Measurements from ENCODE around the gene ZNRF3. TPM values are rescaled to one million over a fixed set of nuclear protein-coding genes. Genes with fewer than 3 reads are reported as not detected.
"Not testable (repeated sequence)": the region's sequence is repeated elsewhere in the genome, so short reads cannot be mapped to it uniquely, and the experiment has no call there.

ZNRF3 gene
- total RNA-seq, 1 donor from 2014 or later = 2.0 TPM

DNA sequence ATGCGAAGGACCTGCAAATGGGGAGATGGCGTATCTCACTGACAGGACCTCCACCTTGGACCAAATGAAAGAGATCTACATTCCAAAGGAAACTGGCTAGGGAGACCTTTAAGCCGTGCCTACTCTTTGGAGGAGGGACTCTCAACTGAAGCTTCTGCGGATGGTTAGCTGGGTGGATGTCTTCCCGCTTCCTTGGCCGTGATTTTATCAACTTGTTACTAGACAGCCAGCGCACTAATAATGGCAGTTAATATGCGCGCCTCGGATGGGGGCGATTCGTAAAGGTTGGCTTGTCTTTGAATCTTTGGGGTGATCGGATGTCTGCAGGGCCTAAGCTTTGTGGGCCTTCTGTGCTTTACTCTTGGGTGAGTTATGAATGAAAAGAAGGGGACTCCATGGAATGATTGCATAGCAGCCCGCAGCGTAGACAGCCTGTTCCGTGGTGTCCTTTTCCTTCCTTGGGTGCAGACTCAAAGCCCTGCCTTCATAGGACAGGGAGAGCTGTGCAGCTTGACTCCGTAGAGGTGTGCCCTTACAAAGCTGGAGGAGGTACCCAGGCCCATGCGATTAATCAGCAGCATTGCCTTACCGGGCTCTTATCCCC lies 1.5 kb downstream of the ZNRF3 start:
- DNase-seq (ENCODE audit: low read depth in 2 of 2) = no peak

DNA sequence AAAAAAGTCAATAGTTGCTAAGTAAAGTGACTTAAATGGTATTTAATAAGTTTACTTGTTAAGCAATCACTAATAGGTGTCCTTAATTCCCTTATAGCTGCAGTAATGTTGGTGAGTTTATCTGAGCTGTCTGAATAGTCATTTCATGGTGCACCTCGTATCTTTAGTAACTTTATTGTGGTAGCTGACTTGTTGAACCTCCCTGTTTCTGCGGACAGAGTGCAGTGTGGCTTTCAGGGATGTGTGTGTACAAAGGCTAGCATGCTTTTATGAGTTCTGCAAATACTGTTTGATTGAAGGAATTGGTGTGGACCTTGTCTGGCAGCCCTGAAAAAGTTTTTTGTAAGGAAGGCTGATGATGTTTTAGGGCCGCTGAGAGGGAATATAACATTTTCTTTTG lies 2.6 kb downstream of the ZNRF3 start:
- DNase-seq (ENCODE audit: low read depth in 2 of 2) = no peak

DNA sequence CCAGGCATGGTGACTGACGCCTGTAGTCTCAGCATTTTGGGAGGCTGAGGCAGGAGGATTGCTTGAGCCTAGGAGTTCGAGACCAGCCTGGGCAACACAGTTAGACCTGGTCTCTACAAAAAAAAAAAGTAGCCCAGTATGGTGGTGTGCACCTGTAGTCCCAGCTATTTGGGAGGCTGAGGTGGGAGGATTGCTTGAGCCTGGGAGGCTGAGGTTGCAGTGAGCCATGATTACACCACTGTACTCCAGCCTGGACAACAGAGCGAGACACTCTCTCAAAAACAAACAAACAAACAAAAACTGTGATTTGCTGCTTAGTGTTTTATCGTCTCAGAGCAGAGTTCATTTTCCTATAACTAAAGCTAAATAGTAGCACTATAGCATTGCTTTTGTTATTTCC lies 3.3 kb downstream of the ZNRF3 start:
- not testable (repeated sequence) for DNase-seq (ENCODE audit: low read depth in 2 of 2)

DNA sequence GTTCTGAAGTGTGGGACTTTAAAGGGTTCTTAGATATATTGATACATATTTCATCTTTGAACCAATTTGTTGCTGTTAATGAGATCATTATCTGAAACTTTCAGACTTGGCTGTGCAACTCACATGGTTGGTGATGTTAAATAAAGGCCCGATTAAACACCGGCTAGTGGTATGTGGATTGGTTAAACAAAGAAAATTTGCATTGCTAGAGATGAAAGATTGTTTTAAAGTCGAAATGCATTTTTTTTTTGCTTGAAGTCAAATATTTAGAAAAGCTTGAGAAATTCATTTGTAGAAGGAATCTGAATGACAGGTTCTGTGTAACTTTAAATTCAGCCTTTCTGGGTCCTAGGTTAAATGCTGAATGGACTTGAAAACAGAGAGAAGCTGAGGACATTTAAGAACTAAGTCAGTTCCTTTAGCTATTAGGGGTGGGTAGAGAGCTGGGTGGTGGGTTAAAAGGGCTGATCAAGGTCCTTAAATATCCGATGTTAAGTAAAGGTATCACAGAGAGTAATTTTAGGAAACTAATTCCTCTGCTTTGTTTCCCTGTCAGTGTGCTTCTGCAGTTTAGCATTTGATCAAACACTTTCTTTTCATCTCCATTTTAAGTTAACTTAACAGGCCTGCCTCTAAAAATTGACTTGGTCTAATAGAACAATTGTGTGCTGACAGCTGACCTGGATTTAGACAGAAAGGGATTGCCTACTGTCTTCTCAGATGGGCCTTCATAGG lies 4.5 kb downstream of the ZNRF3 start:
- DNase-seq (ENCODE audit: low read depth in 2 of 2) = no peak

DNA sequence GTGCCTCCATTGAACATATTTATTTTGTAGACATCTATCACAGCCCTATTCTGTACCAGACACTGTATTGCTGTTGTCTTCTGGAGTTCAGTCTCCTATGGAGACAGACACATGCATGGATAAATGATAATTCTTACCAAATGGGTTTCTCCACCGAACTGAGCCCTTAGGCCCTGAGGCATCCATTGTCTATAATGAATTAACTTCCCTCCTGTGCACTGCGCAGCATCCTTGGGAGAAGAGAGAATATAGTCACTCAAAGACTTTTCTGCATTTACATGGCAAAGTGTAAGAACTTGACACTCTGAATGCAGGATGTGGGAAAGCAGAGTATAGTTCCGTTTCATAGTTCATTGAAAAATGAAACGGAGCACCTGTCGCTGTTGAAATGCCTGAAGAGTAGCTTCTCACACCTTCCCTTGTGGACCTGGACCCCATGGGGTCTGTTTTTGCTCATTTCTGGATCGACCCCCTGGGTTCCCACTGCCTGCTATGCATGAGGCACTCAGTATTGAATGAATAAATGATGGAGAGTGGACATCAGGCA lies 6.2 kb downstream of the ZNRF3 start:
- DNase-seq (ENCODE audit: low read depth in 2 of 2) = no peak

DNA sequence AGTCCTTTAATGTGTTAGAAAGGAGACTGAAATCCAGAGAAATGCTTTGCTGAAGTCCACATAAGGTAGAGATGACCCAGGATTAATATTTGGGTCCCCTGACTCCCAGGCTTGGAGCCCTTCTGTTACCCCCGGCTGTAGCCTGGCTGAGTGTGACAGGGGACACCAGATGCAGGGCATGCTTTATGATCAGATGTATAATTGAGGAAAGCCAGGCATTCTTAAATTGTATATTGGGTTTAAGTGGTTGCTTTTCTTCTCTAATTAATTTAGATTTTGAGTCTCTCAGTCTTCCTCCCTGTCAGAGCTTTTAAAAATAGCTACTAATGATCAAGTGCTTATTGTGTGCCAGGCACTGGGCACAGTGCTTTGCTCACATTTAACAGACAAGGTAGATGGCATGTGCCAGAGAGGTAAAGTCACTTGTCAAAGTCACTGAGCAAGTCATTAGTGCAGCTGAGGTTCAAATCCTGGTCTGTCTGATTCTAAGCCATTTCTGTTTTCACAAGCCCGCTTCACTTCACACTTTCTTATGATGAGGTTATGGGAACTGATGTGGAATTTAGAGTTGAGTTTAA lies 7.9 kb downstream of the ZNRF3 start:
- DNase-seq (ENCODE audit: low read depth in 2 of 2) = no peak

DNA sequence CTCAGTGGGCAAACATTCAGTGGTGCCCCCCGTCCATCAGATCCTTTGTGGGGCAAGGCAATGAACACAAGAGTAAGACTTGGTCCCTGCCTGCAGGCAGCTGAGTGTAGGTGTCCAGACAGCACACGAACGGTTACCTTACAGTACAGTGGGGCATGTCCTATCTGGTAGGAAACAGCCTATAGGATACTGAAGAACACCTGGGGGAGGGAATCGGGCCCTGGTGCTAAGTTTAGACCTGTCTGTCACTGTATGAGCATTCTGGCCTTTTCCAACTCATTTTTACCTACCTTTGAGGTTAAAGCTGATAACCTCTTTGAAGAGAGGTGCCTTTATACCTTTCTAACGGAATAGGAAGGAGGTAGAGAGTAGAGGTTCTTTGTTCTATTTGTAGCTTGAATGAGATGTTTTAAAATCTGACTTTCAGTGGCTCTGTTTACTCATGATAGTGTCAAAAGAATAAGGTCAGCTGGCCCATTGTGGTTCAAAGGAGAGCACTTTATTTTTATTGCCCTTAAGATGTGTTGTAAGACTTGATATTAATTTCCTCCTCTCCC lies 8.9 kb downstream of the ZNRF3 start:
- no peak for DNase-seq (ENCODE audit: low read depth in 2 of 2)

DNA sequence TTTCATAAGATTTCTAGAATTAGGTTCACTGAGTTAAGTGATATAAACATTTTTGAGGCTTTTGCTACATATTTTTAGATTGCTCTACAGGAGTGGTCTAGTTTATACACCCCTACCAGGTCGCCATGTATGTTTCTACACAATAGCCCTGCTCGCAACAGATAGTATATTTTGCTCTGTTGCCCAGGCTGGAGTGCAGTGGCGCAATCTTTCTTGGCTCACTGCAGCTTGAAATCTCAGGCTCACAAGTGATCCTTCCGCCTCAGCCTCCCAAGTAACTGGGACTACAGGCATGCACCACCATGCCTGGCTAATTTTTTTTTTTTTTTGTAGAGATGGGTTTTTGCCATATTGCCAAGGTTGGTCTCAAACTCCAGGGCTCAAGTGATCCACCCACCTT lies 10.4 kb downstream of the ZNRF3 start:
- DNase-seq (ENCODE audit: low read depth in 2 of 2) = no peak

DNA sequence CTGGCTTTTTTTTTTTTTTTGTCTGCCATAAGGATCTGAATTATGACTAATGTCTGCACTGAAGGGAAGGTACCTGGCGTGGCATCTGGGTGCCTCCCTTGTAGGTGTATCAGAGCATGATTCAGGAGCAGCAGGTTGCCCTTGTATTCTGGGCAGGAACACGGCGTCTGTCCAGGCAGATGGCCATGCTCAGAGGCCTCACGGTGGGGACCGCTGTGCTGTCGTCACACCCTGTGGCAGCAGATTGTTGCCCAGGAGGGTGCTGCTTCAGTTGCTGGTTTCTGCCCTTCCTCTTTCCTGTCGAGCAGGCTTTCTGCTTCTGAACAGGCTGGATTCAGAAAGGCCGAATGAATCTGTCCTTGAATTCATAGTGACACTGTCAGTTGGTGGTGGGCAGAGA lies 11.0 kb downstream of the ZNRF3 start:
- DNase-seq (ENCODE audit: low read depth in 2 of 2) = no peak

DNA sequence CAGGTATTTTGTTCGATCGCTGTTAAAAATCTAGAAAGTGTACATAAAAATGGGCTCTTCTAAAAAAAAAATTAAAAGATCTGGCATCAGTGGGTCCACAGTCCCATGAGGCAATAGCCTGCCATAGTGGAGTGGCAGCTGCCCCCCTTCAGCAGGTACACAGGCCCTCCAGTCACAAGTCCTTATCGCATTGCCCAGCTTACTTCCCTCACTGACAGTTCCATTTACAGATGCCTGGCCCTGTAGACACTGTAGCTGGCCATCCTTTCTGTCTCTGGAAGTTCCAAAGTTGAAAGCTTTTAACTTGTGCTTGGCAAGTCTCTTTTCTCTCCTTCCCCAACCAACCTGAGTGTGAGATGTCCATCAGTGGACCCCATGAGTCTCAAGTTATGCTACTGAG lies 11.4 kb downstream of the ZNRF3 start:
- DNase-seq (ENCODE audit: low read depth in 2 of 2) = no peak

DNA sequence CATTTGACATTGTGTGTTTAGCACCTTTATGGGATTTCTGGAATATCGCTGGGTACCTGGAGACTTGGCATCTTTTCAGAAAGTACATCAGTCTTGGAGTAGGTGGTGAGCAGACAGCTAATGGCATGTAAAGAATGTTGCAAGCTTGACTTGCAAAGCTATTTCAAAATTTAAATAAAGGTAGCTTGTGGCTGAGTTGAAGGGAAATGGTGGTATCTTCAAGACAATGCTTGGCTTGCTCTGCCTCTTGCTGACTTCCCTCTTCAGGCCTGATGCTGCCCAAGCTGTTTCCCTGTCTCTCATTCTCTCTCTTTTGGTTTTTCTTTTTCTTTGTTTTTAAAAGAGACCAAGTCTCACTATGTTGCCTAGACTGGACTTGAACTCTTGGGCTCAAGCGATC lies 13.2 kb downstream of the ZNRF3 start:
- no peak for DNase-seq (ENCODE audit: low read depth in 2 of 2)

DNA sequence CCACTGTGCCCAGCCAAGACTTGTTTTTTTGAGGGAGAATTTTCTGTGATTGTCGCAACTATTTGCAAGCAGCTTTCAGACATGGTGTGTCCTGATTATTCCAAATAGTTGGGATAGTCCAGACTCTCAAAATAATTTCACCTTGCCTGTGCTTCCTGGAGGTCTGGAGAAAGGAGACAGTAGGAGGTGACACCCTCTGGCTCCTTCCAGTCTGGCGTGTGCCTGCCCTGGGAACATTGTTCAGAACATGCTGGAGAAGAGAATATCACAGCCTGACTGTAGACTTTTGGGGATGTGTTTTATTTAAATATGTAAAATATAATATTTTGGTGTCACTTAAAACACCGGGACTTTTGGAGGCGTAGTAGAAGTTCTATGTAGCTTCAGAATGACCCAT lies 14.9 kb downstream of the ZNRF3 start:
- DNase-seq (ENCODE audit: low read depth in 2 of 2) = no peak

DNA sequence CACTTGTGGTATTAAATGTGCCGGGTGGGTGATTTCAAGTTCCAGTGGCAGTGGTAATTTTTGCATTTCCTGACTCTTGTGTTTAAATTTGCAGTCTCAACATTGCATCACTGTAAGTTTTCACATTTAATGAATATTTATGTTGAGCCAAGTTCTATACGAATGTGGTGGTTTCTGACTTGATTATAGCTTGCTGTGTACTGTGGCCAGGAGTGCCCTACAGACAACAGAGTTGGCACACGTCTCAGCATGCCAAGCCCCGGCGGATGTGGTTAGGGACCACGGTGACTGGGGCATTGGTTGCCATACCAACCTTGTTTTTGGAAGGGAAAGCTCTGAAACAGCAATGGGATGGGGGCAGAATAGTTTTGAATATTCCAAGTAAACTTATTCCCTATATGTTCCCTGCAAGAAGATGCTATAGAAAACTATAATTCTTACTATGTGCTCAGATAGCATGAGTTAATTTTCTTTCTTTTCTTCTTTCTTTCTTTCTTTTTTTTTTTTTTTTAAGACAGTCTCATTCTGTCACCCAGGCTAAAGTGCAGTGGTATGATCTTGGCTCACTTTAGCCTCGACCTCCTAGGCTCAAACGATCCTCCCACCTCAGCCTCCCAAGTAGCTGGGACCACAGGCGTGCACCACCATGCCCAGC lies 16.0 kb downstream of the ZNRF3 start:
- no peak for DNase-seq (ENCODE audit: low read depth in 2 of 2)

DNA sequence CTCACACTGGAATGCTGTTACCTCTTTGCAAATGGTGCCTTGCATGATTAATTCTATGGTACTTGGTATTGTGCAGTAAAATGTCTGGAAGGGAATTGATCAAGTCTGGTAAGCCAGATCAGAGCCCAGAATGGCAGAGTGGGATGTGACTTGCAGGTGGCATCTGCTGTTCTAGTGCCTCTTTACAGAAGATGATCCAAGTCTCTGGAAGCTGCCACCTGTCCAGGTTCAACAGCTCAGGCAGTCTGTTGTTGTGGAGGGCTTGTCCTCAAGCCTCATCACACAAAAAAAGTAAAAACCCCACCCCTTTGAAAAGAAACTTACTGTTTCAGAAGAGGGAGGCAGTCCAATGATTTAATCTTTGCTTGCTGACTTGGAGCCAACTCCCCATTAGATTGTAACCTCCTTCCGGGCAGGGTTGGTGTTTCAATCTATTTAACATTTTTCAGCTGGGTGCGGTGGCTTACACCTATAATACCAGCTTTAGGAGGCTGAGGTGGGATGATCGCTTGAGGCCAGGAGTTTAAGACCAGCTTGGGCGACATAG lies 17.1 kb downstream of the ZNRF3 start:
- DNase-seq (ENCODE audit: low read depth in 2 of 2) = no peak

DNA sequence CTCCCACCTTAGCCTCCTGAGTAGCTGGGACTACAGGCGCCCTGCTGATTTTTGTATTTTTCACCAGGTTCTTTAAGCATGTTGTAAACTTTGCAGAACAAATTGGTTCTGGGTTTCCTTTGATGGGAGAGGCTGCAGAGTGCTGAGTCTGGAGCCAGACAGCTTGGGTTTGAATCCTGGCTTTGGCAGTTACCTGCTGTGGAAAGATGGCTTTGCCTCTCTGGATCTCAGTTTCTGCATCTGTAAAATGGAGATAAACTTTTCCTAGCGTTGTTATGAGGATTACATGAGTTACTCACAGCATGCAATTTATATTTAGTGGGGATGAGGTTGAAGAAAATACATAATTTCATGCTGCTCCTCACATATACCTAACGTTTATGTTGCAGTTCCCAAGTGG lies 19.1 kb downstream of the ZNRF3 start:
- DNase-seq (ENCODE audit: low read depth in 2 of 2) = no peak

DNA sequence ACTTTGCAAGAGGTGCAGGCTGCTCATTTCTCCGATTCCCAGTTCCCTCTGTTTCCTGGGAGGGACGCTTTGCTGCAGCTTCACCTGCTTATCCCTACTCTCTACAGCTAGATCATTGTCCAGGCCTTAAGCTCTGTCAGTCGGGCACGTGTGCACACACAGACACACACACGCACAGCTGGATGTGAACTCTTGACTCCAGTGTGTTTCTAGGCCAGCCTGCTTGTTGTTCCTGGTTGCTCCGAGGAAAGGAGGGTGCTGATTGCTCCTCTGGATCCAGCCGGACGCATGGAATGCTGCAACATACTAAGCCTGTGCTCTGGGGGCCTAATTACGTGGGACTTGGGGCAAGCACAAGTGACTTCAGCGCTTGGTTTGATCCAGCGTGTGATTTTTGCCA lies 19.7 kb downstream of the ZNRF3 start:
- DNase-seq (ENCODE audit: low read depth in 2 of 2) = no peak

DNA sequence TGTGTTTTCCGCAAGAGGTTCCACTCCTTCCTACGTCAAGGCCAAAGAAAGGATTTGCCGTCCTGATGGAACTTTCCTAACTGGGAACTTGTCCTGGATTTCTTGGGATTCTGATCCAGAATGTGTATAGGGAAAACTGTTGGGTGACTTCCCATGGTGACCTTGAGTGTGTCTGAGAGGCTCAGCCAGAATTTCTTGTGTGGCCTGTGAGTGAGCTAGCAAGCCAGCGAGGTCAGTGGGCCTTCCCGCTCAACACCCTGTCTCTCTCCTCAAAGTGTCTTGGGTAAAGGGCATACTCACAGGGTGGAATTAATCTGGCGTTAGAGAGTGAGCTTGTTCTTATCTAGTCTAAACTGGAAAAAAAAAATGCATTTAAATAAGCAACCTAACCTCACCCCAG lies 20.4 kb downstream of the ZNRF3 start:
- DNase-seq (ENCODE audit: low read depth in 2 of 2) = no peak

DNA sequence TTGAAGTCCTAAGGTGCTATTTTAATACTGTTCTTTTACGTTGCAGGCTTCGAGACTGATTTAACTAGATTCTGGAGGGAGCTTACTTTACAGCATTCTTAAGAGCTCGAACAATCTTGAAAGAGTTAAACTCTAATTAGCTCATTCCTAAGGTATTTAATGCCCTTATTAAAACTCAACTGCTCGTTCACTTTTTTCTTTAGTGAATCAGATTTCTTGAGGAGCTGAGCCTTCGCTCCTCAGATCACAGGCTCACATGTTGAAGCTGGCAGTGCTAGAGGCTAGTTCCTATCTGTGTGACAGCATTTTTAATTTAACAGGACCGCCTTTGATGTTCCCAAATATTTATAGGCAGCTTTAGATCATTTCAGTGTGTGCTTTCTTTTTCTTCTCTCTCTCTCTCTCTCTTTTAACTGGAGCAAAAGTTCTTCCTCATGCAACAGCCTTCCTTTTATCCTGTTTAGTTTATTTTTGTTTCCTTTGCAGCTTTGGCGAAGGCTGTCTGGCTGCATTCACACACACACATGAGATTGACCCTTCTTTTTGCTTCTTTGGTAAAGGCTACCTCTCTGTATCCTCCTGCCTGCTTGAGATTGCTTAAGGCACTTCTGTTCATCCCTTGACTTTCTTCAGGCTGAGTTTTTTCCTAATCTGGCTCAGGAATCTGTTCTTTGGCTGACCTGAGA lies 21.0 kb downstream of the ZNRF3 start:
- DNase-seq (ENCODE audit: low read depth in 2 of 2) = no peak

DNA sequence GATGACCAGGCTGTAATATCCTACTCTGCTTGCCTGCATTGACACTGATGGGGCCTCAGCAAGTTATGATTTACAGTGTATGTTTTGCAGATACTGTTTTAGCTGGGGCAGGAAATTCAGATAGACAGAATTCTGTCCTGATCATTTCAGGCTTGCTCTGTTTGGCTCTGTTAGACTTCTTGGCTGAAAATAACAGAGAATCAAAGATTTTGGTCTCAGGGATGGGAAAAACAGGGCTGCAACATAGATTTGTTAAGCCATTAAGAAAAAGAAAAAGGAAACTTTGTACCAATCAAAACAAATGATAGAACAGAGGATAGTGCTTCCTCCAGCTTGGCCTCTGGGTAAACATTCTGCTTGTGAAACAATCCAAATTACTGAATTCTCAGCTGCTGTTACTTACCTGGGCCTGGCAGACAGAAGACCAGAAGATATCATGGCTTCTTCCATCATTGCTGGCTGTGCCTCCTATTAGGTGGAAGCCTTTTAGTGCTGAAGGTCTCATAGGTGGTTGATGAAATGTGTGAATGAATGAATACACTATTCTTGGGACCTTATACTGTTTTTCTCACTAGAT lies 22.0 kb downstream of the ZNRF3 start:
- no peak for DNase-seq (ENCODE audit: low read depth in 2 of 2)

DNA sequence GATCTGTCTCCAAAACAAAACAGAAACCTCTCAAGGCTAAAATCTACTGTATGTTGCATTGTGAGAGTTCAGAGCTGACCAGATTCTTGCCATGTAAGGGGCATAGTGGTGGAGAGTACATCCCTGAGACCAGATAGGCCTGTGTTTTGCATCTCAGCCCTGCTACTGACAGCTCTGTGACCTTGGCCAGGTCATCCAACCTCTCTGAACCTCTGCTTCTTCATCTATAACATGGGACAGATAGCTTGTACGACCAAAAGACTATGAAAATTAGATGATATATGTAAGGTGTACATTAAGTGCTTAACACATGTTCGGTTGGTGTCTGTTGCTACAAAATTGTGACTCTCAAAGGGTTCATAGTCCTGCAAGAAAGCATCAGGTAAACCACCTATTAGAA lies 22.9 kb downstream of the ZNRF3 start:
- no peak for DNase-seq (ENCODE audit: low read depth in 2 of 2)
